ENCODE measurements around the gene SYCP3.

SYCP3 gene

DNA sequence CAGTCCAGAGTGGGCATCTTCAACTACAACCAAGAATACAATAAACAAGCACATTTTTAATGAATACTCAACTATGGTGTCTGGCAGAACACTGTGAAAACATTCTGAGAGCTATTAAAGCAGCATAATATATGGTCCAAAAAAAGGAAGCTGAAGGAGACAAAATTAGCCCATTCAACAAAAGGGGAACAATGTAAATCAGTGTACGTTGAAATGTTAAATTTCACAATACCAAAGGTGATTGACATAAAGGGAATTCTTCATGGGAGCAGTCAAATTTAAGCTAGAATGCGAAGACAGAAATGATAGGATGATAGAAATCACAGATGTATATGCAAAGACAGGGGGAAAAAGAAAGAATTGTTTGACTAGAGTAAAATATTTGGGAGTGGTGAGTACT, 41.3 kb upstream of the SYCP3 start:
- TF ChIP-seq, protein P1, sequence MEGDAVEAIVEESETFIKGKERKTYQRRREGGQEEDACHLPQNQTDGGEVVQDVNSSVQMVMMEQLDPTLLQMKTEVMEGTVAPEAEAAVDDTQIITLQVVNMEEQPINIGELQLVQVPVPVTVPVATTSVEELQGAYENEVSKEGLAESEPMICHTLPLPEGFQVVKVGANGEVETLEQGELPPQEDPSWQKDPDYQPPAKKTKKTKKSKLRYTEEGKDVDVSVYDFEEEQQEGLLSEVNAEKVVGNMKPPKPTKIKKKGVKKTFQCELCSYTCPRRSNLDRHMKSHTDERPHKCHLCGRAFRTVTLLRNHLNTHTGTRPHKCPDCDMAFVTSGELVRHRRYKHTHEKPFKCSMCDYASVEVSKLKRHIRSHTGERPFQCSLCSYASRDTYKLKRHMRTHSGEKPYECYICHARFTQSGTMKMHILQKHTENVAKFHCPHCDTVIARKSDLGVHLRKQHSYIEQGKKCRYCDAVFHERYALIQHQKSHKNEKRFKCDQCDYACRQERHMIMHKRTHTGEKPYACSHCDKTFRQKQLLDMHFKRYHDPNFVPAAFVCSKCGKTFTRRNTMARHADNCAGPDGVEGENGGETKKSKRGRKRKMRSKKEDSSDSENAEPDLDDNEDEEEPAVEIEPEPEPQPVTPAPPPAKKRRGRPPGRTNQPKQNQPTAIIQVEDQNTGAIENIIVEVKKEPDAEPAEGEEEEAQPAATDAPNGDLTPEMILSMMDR (IDR thresholded peaks at IDR 0.05): no peak
- no peak overlapping the region for H3K27ac ChIP-seq
- DNase-seq (ENCODE audit: low spot score): no peak
- H3K4me3 ChIP-seq: no peak overlapping the region

DNA sequence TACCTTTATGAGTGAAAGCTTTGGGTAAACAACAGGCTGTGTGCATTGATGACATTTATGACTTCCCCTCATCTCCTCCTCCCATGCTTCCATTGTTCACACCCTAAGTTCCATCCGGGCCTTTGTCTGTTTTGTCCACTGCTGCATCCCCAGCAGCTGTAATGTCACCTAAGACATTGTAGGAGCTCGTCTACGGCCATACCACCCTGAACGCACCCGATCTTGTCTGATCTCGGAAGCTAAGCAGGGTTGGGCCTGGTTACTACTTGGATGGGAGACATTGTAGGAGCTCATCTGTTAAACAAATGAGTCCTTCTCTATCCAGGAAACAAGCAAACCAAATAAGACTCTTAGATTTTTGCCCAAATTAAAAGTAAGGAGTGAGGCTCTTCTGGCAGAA, 40.4 kb upstream of the SYCP3 start:
- DNase-seq (ENCODE audit: low spot score): no peak
- Histone ChIP-seq H3K4me3 (no peak overlapping the region), H3K27ac (no peak overlapping the region)
- TF ChIP-seq, protein P1 (IDR thresholded peaks at IDR 0.05): no peak

DNA sequence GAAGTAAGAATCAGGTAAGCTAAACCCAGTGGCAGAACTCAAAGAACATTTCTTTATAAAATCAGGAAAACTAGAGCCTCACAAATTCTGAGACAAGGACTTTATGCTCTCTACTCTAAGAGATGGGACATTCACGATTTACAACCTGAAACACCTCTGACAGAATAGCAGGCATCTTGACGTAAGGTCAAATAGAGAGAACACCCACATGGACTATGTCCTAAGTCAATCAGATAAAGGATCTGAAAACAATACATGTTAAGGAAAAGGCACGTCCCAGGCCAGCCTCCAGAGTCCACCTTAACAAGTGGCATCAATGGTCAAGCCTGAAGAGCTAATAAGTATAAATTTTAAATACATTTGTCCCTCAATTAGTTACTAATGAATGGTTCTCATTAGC, 39.9 kb upstream of the SYCP3 start:
- Histone ChIP-seq H3K27ac (no peak overlapping the region), H3K4me3 (no peak overlapping the region)
- DNase-seq (ENCODE audit: low spot score): no peak
- TF ChIP-seq, protein P1 (IDR thresholded peaks at IDR 0.05): no peak

DNA sequence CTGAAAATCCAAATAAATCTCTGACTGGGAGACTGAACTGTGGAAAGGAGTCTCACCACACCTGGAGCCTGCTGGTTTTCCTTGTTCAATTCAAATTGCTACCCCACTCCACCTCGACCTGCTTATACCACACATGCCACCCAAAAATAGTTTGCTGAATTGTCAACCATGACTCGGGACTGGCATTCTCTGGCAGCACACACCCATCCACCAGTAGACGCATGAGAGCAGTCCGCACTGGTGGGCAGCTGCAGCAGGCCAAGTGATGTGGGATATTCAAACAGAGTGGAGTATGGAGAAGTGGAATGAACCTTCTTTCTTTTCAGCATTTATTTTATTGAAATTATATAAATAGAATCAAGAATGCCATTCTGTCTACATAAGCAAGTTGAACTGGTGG, 38.7 kb upstream of the SYCP3 start:
- TF ChIP-seq, protein P1 (IDR thresholded peaks at IDR 0.05): no peak
- DNase-seq (ENCODE audit: low spot score): no peak
- Histone ChIP-seq H3K27ac (no peak overlapping the region), H3K4me3 (no peak overlapping the region)

DNA sequence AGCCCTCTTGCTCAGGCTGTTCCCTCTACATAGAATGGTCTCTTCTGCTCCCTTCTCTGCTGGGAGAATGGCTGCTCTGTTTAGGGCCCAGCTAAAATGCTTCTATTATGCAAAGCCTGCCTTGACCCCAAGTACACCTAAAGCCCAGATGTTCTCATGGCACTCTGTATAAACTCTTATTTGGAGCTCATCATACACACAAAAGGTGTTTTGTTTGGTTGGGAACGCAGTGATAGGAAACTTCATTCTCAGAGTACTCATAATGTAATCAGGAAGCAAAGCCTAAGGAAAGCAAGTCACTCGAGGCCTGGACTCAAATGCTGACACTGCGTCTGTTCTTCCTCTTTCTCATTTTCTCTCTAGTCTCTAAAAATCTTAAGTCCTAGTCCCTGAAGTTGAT, 38.2 kb upstream of the SYCP3 start:
- Histone ChIP-seq H3K4me3 (no peak overlapping the region), H3K27ac (peak overlapping the region in 1 of 2 donors; percentile 50)
- no peak for DNase-seq (ENCODE audit: low spot score)
- TF ChIP-seq, protein P1 (IDR thresholded peaks at IDR 0.05): no peak

DNA sequence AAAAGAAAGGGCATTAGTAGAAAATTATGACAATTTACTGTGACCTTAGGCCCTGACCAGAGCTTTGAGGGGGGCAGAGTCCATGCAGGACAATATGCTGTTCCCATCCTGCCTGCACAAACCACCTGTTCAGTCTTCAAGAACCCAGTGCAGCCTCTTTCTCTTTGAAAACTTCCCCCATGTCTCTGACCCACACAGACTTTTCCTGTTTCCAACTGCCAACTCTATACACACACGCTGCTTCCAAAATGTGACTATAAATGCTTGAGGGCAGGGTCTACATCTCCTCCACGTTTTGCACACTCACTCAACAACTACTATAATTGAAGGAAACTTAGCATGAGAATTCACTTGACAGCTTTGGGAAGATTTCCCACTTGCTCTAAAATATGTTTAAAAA, 36.6 kb upstream of the SYCP3 start:
- TF ChIP-seq, protein P1 (IDR thresholded peaks at IDR 0.05): no peak
- DNase-seq (ENCODE audit: low spot score): no peak
- no peak overlapping the region for H3K4me3 ChIP-seq
- no peak overlapping the region for H3K27ac ChIP-seq

DNA sequence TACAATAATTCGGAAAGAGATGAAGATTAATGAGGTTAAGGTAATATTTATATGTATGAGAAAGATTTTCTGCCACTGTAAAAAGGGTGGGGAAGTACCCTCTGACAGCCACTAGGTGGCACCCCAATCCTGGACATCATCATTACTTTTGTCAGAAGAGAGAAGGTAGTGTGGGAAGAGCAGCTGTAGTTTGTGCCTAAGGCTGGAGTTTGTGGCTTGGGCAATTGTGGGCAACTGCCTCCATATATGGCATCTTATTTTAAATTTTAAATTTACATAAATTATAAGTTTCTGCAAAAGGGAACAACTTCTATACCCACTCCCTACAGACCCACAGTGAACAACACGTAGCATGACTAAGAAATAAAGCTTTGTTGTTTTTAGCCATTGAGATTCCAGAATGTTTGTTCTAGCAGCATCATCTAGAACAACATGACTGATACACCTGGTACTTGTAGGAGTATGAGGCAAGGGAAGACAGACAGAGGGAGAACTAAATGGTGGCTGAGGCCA, 34.4 kb upstream of the SYCP3 start:
- no peak overlapping the region for H3K4me3 ChIP-seq
- DNase-seq (ENCODE audit: low spot score): no peak
- H3K27ac ChIP-seq: no peak overlapping the region
- TF ChIP-seq, protein P1 (IDR thresholded peaks at IDR 0.05): peak; percentile 84
